Measurements from ENCODE around the gene EXT2. TPM values are rescaled to one million over a fixed set of nuclear protein-coding genes. Genes with fewer than 3 reads are reported as not detected.
A peak's percentile ranks its signal among the peaks of the same experiment; 100 is the strongest.

EXT2 gene
- total and polyA plus RNA-seq, 2 of the 13 experiments (the other 11 are each of a cell fraction or from before 2014, with no cell fraction given), result 61.5 to 68.7 TPM

DNA sequence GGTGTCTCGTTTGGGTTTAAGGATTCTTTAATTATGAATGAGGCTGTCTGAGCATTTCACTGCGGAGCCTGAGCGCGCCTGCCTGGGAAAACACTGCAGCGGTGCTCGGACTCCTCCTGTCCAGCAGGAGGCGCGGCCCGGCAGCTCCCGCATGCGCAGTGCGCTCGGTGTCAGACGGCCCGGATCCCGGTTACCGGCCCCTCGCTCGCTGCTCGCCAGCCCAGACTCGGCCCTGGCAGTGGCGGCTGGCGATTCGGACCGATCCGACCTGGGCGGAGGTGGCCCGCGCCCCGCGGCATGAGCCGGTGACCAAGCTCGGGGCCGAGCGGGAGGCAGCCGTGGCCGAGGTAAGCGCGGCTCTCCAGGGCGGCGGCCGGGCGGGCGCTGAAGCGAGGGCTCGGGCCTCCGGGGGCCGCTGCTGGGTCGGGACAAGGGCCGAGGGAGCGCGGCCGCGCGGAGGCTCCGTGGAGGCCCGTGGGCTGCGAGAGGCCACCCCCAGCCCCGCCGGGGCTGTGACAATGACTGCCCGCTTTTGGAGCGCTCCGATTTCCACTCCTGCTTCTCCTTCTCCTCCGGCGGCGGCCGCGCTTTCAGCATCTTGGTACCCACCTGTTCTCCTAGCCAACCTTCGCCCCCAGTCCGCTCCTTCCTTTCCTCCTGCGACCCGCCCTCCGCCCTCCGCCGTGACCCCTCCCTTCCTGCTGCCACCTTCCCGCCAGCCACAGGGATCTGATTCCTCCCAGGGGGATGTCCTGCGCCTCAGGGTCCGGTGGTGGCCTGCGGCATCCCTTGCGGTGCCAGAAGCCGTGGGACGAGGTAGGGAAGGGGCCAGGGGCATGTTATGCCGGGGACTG, at the start of gene EXT2 (continued):
- TF ChIP-seq MBNL3 (CRISPR knock-in tag; conservative IDR thresholded peaks at IDR 0.05) (no peak), GATAD2A (CRISPR knock-in tag; IDR thresholded peaks at IDR 0.05) (no peak), ZNF274 (CRISPR knock-in tag; IDR thresholded peaks at IDR 0.05) (no peak), ZIK1 (CRISPR knock-in tag; IDR thresholded peaks at IDR 0.05; ENCODE audit: borderline replicate concordance, low read depth) (peak; percentile 75; the same call in 1 of the 2 replicates), MEIS1 (CRISPR knock-in tag; IDR thresholded peaks at IDR 0.05; ENCODE audit: borderline replicate concordance) (no peak), ATAD3A (CRISPR knock-in tag; IDR thresholded peaks at IDR 0.05) (no peak), SRY (CRISPR knock-in tag; IDR thresholded peaks at IDR 0.05) (peak; percentile 75), RXRB (CRISPR knock-in tag; IDR thresholded peaks at IDR 0.05; ENCODE audit: borderline replicate concordance) (no peak), ARNT (IDR thresholded peaks at IDR 0.05) (no peak), ZSCAN12 (CRISPR knock-in tag; IDR thresholded peaks at IDR 0.05) (no peak), PHB2 (IDR thresholded peaks at IDR 0.05; ENCODE audit: partially characterized antibody) (no peak), RBFOX2 (IDR thresholded peaks at IDR 0.05; ENCODE audit: low read depth, low read length) (peak; percentile 86)
- TF ChIP-seq, protein P1, sequence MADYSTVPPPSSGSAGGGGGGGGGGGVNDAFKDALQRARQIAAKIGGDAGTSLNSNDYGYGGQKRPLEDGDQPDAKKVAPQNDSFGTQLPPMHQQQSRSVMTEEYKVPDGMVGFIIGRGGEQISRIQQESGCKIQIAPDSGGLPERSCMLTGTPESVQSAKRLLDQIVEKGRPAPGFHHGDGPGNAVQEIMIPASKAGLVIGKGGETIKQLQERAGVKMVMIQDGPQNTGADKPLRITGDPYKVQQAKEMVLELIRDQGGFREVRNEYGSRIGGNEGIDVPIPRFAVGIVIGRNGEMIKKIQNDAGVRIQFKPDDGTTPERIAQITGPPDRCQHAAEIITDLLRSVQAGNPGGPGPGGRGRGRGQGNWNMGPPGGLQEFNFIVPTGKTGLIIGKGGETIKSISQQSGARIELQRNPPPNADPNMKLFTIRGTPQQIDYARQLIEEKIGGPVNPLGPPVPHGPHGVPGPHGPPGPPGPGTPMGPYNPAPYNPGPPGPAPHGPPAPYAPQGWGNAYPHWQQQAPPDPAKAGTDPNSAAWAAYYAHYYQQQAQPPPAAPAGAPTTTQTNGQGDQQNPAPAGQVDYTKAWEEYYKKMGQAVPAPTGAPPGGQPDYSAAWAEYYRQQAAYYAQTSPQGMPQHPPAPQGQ (CRISPR knock-in tag; IDR thresholded peaks at IDR 0.05; ENCODE audit: borderline replicate concordance), result no peak
- TF ChIP-seq, protein P2, sequence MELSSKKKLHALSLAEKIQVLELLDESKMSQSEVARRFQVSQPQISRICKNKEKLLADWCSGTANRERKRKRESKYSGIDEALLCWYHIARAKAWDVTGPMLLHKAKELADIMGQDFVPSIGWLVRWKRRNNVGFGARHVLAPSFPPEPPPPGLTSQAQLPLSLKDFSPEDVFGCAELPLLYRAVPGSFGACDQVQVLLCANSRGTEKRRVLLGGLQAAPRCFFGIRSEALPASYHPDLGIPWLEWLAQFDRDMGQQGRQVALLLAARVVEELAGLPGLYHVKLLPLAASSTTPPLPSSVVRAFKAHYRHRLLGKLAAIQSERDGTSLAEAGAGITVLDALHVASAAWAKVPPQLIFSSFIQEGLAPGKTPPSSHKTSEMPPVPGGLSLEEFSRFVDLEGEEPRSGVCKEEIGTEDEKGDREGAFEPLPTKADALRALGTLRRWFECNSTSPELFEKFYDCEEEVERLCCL (CRISPR knock-in tag; IDR thresholded peaks at IDR 0.05; ENCODE audit: borderline replicate concordance), result no peak
- TF ChIP-seq, protein P3, sequence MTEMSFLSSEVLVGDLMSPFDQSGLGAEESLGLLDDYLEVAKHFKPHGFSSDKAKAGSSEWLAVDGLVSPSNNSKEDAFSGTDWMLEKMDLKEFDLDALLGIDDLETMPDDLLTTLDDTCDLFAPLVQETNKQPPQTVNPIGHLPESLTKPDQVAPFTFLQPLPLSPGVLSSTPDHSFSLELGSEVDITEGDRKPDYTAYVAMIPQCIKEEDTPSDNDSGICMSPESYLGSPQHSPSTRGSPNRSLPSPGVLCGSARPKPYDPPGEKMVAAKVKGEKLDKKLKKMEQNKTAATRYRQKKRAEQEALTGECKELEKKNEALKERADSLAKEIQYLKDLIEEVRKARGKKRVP (CRISPR knock-in tag; IDR thresholded peaks at IDR 0.05), result no peak
- TF ChIP-seq, protein P4, sequence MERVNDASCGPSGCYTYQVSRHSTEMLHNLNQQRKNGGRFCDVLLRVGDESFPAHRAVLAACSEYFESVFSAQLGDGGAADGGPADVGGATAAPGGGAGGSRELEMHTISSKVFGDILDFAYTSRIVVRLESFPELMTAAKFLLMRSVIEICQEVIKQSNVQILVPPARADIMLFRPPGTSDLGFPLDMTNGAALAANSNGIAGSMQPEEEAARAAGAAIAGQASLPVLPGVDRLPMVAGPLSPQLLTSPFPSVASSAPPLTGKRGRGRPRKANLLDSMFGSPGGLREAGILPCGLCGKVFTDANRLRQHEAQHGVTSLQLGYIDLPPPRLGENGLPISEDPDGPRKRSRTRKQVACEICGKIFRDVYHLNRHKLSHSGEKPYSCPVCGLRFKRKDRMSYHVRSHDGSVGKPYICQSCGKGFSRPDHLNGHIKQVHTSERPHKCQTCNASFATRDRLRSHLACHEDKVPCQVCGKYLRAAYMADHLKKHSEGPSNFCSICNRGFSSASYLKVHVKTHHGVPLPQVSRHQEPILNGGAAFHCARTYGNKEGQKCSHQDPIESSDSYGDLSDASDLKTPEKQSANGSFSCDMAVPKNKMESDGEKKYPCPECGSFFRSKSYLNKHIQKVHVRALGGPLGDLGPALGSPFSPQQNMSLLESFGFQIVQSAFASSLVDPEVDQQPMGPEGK (CRISPR knock-in tag; IDR thresholded peaks at IDR 0.05), result peak; percentile 30
- TF ChIP-seq, protein P5, sequence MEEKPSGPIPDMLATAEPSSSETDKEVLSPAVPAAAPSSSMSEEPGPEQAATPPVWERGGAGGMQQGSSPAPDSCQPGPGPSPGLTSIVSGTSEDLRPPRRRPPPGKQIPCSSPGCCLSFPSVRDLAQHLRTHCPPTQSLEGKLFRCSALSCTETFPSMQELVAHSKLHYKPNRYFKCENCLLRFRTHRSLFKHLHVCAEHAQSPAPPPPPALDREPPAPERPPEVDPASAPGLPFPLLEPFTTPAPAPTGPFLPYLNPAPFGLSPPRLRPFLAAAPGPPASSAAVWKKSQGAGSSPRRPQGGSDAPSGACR (CRISPR knock-in tag; IDR thresholded peaks at IDR 0.05), result no peak
- TF ChIP-seq, protein P6, sequence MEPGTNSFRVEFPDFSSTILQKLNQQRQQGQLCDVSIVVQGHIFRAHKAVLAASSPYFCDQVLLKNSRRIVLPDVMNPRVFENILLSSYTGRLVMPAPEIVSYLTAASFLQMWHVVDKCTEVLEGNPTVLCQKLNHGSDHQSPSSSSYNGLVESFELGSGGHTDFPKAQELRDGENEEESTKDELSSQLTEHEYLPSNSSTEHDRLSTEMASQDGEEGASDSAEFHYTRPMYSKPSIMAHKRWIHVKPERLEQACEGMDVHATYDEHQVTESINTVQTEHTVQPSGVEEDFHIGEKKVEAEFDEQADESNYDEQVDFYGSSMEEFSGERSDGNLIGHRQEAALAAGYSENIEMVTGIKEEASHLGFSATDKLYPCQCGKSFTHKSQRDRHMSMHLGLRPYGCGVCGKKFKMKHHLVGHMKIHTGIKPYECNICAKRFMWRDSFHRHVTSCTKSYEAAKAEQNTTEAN (CRISPR knock-in tag; conservative IDR thresholded peaks at IDR 0.05), result no peak
- TF ChIP-seq, protein P7, sequence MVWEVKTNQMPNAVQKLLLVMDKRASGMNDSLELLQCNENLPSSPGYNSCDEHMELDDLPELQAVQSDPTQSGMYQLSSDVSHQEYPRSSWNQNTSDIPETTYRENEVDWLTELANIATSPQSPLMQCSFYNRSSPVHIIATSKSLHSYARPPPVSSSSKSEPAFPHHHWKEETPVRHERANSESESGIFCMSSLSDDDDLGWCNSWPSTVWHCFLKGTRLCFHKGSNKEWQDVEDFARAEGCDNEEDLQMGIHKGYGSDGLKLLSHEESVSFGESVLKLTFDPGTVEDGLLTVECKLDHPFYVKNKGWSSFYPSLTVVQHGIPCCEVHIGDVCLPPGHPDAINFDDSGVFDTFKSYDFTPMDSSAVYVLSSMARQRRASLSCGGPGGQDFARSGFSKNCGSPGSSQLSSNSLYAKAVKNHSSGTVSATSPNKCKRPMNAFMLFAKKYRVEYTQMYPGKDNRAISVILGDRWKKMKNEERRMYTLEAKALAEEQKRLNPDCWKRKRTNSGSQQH (CRISPR knock-in tag; IDR thresholded peaks at IDR 0.05; ENCODE audit: low read depth), result no peak
